SK-N-MC (cell line): Measurements from ENCODE around the gene GSE1.

ENCODE experiments used
- EZH2 ChIP-seq: fragments of 200-600 bp; sonication (generic); IDR thresholded peaks from one replicate; pipeline ENCODE4 v1.6.1; 2017; ENCODE audit warnings: antibody characterized with exemption
- POLR2AphosphoS5 ChIP-seq: IDR thresholded peaks from 2 replicates; pipeline ENCODE4 v1.6.1; 2012; ENCODE audit warnings: mild to moderate bottlenecking, low read depth, low read length, borderline replicate concordance

DNA sequence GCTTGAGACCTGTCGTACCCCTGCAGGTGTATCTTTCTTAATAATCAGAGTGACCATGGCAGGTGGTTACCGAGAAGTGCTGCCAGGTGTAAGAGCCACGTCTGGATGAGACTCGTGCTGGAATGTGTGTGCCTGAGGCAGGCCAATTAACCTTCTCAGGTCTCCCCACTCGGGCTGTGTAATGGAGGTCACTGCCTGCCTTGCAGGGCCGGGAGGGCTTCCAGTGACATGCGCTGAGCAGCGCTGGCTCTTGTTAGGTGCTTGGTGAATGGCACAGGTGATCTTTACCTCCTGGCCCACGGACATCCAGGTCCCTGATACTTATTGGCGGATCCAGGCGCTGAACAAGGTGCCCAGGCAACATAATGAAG lies 4.6 kb upstream of the GSE1 start:
- TF ChIP-seq POLR2AphosphoS5 (no peak), EZH2 (no peak)
